Astrocyte of the hippocampus (primary cell): ENCODE results near the gene SPANXB1.
"Not testable (repeated sequence)": the region's sequence is repeated elsewhere in the genome, so short reads cannot be mapped to it uniquely, and the experiment has no call there.

ENCODE experiments used
- DNase-seq: peaks from one replicate; pipeline ENCODE4 v3.0.0; 2011; ENCODE audit warnings: low read depth, low spot score

Gene SPANXB1

GRCh38 chrX:141002568-141002967 lies at the start of gene SPANXB1:
Gene SPANXB1 (plus strand): TSS chrX:141002594. CDS start chrX:141002694, 100 bp downstream.
- peak; percentile 5 for DNase-seq

- no peak for DNase-seq
Measured at GRCh38 chrX:140967036-140967435, 35.4 kb upstream of the SPANXB1 start.

GRCh38 chrX:140971099-140971795 lies 31.1 kb upstream of the SPANXB1 start:
- DNase-seq = no peak

- DNase-seq = no peak
Measured at GRCh38 chrX:140975472-140975871, 26.9 kb upstream of the SPANXB1 start.

- no peak for DNase-seq
Measured at GRCh38 chrX:140980271-140980670, 22.1 kb upstream of the SPANXB1 start.

DNA sequence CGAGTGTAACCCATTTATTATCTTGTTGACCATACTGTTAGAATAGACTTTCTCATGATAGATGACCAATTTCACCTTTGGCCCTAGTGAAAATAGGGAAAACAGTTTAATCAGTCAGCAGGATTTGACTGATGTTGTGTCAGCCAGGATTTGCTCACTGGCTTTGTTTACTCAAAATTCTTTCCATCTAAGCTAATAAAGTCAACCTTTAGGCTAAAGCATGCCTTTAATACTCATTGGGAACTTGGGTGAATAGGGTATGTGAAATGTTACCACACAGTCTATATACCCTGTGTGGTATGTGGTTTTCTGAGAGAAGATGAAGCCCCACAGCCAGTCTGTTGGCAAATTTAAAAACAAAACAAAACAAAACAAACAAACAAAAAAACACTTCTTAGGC lies 18.7 kb upstream of the SPANXB1 start:
- DNase-seq = no peak

DNA sequence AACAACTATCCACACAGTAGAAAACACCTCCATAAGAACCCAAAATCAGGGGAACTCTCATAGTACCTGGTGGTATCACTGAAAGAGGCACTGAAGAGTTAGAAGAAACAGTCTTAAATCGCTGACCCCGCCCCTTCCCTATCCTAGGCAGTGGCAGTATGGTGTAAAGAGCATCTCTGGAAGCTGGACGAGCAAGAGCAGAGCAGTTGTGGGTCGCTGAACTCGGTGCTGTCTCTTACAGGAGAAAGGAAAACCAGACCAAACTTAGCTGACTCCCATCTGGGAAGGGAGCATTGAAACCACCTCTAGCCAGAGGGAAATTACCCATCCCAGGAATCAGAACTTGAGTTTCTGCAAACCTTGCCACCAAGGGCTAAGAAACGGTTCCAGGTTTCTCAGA lies 2.8 kb downstream of the SPANXB1 start:
- not testable (repeated sequence) for DNase-seq

DNA sequence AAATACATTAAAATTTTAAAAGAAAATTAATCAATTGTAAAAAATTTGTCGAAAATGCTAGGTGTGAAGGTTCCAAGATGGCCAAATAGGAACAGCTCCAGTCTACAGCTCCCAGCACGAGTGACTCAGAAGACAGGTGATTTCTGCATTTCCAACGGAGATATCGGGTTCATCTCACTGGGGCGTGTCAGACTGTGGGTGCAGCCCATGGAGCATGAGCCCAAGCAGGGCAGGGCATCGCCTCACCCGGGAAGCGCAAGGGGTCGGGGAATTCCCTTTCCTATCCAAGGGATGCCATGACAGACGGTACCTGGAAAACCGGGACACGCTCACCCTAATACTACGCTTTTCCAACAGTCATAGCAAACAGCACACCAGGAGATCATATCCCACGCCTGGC lies 41.9 kb downstream of the SPANXB1 start:
- DNase-seq = not testable (repeated sequence)

DNA sequence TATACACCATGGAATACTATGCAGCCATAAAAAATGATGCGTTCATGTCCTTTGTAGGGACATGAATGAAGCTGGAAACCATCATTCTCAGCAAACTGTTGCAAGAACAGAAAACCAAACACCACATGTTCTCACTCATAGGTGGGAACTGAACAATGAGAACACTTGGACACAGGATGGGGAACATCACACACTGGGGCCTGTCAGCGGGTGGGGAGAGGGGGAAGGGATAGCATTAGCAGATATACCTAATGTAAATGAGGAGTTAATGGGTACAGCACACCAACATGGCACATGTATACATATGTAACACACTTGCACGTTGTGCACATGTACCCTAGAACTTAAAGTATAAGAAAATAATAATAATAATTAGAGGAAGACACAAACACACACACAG lies 47.5 kb downstream of the SPANXB1 start:
- not testable (repeated sequence) for DNase-seq

DNA sequence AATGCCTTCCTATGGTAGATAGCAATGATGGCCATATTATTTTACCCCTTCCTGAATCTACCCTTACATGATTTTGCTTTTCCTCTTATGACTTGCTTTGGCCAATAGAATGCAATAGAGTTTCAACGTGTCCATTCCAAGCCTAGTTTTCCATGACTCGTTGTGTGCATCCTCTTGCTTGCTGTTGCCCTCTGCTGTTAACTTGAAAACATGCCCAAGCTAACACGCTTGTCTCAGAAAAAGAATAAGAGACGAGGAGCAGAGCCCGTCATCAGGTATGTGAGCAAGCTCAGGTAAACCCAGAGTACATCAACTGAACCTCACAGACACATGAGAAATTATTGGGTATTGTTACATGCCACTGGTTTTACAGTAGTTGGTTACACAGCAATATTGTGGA lies 49.7 kb downstream of the SPANXB1 start:
- DNase-seq = peak; percentile 2
